Left renal pelvis (tissue), 4 donors: Measurements from ENCODE around the gene PSMD13. TPM values are rescaled to one million over a fixed set of nuclear protein-coding genes. Genes with fewer than 3 reads are reported as not detected.
A peak's percentile ranks its signal among the peaks of the same experiment; 100 is the strongest.
"Not testable (repeated sequence)": the region's sequence is repeated elsewhere in the genome, so short reads cannot be mapped to it uniquely, and the experiment has no call there.

ENCODE experiments used
- DNase-seq, 4 donors: peaks; one replicate each; pipeline ENCODE4 v3.0.0-alpha.2; 2013; ENCODE audit warnings: low read depth in 4 of 4, low spot score in 3 of 4
- polyA plus RNA-seq, 4 donors: library from polyadenylated mRNA; unstranded; fragments of 120-200 nt; gene quantifications; one replicate each; pipeline ENCODE4 v1.2.1, GENCODE V29; 2013; ENCODE audit not compliant: insufficient read length in 4 of 4

Gene PSMD13
- polyA plus RNA-seq, 4 donors: 103 to 148 (median 140) TPM

- DNase-seq: no peak
These were observed 3.5 kb downstream of the PSMD13 start for GRCh38 chr11:240315-240714.

DNA sequence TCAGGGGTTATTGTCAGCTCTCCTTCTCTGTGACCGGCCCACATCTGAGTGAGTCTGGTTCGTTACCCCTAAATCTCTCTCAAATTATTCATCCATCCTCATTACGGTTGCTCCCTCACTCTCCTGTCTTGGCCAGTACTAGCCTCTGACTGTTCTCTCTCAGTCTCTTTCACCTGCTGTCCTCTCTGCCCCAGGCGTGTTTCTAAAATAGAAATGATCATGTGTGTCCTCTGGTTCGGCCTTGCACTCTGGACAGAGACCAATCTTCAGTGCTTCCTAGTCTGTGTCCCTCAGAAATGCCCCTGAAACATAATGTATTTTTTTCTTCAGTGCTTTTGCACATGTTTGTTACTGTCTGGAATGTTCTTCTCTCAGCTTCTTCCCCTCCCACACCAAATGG is 4.9 kb downstream of the PSMD13 start:
- no peak for DNase-seq

DNA sequence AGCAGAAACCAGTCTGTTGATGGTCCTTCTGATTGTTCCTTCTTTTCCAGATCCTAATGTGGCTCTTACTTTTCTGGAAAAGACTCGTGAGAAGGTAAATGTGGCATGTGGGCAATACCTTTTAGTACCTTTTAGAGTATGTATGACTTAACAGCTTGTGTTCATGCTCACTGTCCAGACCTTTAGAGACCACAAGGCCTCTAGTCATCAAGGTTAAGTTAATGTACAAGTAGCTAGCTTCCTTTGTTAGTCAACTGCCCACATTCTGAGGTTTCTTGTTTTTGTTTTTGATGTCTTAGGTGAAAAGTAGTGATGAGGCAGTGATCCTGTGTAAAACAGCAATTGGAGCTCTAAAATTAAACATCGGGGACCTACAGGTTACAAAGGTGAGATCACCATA is 7.6 kb downstream of the PSMD13 start:
- DNase-seq: no peak

- no peak for DNase-seq
These were observed 12.3 kb downstream of the PSMD13 start for GRCh38 chr11:249062-249461.

- DNase-seq: no peak
These were observed 13.5 kb downstream of the PSMD13 start for GRCh38 chr11:250274-250673.

DNA sequence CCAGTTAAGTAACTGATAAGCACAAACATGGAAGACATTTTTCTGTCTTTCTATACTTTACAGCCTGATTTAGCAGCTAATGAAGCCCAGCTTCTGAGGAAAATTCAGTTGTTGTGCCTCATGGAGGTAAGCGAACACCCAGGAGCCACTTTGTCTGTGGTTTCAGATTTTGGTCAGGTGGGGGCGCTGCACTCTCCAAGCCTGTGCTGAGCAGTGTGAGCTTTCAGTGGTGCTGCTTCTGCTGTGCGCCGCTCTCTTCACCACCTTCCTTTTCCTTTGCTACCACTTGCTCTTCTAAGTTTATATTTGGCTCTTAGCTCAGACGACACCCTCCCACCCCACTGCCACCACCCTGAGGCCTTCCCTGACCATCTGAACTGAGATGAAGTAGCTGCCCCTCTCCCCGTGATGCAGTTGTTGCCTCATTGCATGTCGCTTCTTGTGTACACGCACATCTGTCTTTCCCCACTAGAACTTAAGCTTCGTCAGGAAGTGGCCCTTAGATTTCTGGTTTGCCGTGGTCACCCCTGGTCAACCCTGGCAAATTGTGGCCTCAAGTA is 14.0 kb downstream of the PSMD13 start:
- DNase-seq: peak in 1 of 4 donors; percentile 22

GRCh38 chr11:251550-251949 is 14.8 kb downstream of the PSMD13 start:
- no peak for DNase-seq

- DNase-seq: no peak
These were observed 15.9 kb downstream of the PSMD13 start for GRCh38 chr11:252666-253065.

- DNase-seq: no peak
These were observed 16.5 kb downstream of the PSMD13 start for GRCh38 chr11:253160-253885.

DNA sequence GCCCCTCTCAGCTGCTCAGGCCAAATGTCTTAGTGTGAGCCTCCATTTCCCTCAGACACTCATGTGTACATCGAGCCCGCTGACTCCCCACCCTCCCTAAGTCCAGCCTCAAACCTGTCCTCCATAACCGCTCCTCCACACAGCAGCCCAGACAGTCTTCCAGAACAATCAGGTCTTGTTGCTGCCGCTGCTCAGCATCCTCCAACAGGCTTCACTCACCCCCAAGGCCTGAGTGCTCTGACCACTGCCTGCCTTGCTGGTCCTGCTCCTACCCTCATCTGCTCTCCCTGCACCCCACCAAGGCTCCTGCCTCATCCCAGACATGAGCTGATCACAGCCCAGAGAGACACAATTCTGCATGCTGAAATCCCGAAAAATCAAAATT is 17.1 kb downstream of the PSMD13 start:
- DNase-seq: no peak

GRCh38 chr11:255176-255575 is 18.4 kb downstream of the PSMD13 start:
- DNase-seq: no peak

- DNase-seq: no peak
These were observed 19.0 kb downstream of the PSMD13 start for GRCh38 chr11:255816-256215.

GRCh38 chr11:256952-257737 is 20.4 kb downstream of the PSMD13 start:
- no peak for DNase-seq

- DNase-seq: no peak
These were observed 21.2 kb downstream of the PSMD13 start for GRCh38 chr11:257766-258493.

- DNase-seq: no peak
These were observed 22.6 kb downstream of the PSMD13 start for GRCh38 chr11:259413-259812.

GRCh38 chr11:261624-262023 is 24.8 kb downstream of the PSMD13 start:
- no peak for DNase-seq

- DNase-seq: no peak
These were observed 30.1 kb downstream of the PSMD13 start for GRCh38 chr11:266676-267439.

- DNase-seq: no peak
These were observed 30.8 kb downstream of the PSMD13 start for GRCh38 chr11:267491-267994.

DNA sequence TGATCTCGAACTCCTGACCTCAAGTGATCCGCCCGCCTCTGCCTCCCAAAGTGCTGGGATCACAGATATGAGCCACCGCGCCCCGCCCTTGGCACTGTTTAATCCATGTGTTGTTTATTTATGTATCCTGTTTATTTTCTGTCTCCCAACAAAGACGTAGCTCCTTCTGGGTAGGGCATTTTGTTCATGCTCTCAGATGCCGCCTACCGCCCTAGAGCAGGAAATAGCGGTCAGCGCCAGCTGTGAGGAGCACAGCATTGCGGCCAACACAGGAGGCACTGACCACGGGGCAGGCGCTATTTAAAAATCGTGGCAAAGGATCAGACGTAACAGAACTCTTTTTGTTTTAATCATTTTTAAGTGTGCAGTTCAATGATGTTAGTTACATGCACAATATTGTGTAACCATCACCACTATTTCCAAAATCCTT is 32.0 kb downstream of the PSMD13 start:
- DNase-seq: not testable (repeated sequence)
